Osteocyte (in vitro differentiated cells): ENCODE results near the gene WBP2NL. TPM values are rescaled to one million over a fixed set of nuclear protein-coding genes. Genes with fewer than 3 reads are reported as not detected.

ENCODE experiments used
- DNase-seq: peaks from one replicate; pipeline ENCODE4 v3.0.0; 2021; ENCODE audit warnings: mixed read lengths; ENCODE audit not compliant: unreplicated experiment; ENCODE audit errors: extremely low spot score
- H3K27ac Mint-ChIP-seq: one replicate; pipeline ENCODE4 v1.8.0; 2021; ENCODE audit warnings: mild to moderate bottlenecking, mixed read lengths; ENCODE audit not compliant: unreplicated experiment
- H3K27me3 Mint-ChIP-seq: one replicate; pipeline ENCODE4 v1.8.0; 2021; ENCODE audit warnings: mixed read lengths; ENCODE audit not compliant: unreplicated experiment
- H3K36me3 Mint-ChIP-seq: one replicate; pipeline ENCODE4 v1.8.0; 2021; ENCODE audit warnings: mixed read lengths; ENCODE audit not compliant: unreplicated experiment
- H3K4me1 Mint-ChIP-seq: one replicate; pipeline ENCODE4 v1.8.0; 2021; ENCODE audit warnings: mixed read lengths; ENCODE audit not compliant: unreplicated experiment
- H3K4me3 Mint-ChIP-seq: one replicate; pipeline ENCODE4 v1.8.0; 2021; ENCODE audit warnings: mild to moderate bottlenecking, moderate library complexity, mixed read lengths; ENCODE audit not compliant: unreplicated experiment
- H3K9me3 Mint-ChIP-seq: one replicate; pipeline ENCODE4 v1.8.0; 2021; ENCODE audit warnings: mixed read lengths; ENCODE audit not compliant: unreplicated experiment
- CTCF ChIP-seq: fragments of 200-600 bp; sonication (generic); IDR thresholded peaks from 2 replicates; pipeline ENCODE4 v1.5.0; 2021; ENCODE audit warnings: antibody characterized with exemption, mild to moderate bottlenecking, moderate library complexity
- total RNA-seq: library from RNA; stranded (reverse); gene quantifications from 2 replicates; pipeline ENCODE4 v1.2.1, GENCODE V29; 2021

Gene WBP2NL
- total RNA-seq, 1 donor from 2014 or later, result not detected

DNA sequence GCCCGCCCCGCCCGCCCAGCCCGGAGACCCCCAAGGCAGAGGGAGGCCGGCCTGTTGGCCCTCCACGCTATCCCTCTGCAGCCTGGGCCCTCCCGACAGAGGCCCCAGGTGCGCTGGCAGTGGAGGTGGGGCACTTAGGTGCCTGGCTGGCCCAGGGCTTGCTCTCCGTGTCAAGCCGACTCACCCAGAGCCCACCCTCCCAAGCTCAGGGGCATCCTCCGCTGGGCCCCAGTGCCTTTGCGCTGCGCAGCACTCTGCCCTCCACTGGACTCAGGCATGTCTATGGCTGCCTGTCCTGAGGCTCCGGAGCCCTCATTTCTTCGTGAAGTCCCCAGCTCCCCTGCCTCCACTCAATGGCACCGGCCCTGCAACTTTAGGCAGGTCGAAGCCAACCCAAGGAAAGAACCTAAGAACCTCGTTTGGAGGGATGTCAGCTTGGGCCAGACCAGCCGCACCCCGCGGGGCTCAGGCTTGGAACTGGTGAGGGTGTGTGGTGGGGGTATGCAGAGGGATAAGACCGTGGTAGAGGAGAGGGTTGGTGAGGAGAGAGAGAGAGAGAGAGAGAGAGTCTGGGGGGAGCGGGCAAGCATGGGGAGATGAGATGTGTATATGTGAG lies 40.5 kb upstream of the WBP2NL start:
- Mint-ChIP-seq H3K27me3 (no peaks in the 10 kb centered on the region), H3K4me1 (peaks cover 14% of the 10 kb centered on the region), H3K27ac (no peak overlapping the region), H3K9me3 (no peaks in the 10 kb centered on the region), H3K36me3 (no peaks in the 10 kb centered on the region), H3K4me3 (no peak overlapping the region)
- TF ChIP-seq CTCF, result no peak
- DNase-seq, result no peak

DNA sequence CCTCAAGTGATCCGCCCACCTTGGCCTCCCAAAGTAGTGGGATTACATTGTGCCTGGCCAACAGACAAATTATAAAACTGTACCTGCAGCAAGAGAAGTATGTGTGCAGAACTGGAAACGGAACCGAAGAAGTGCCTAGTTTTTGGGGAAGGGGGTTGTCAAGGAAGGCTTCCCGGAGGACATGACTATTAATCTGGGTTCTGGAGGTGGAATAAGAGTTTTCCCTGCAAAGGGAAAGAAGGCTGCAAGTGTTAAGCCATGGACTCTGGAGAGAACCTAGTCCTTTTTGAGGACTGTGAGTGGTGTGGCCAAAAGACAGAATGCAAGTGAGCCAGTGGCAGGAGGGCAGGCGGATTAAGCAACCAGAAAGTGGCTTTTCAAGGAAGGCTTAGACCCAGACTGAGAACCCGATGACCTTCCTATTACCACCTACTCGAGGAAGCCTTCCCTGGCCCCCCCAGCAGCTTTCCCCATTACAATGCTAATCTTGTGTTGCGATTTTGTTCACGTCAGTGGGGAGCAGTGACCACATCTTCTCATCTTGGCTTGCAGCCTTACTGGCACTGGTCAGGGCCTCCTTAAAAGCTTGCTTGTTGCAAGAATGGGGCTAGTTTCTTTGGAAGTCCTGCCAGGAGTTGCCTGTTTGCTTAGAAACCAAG lies 35.0 kb upstream of the WBP2NL start:
- H3K36me3 Mint-ChIP-seq, result no peaks in the 10 kb centered on the region
- H3K4me1 Mint-ChIP-seq, result peaks cover 11% of the 10 kb centered on the region
- no peak for TF ChIP-seq CTCF
- no peaks in the 10 kb centered on the region for H3K9me3 Mint-ChIP-seq
- H3K4me3 Mint-ChIP-seq, result no peak overlapping the region
- H3K27me3 Mint-ChIP-seq, result peaks cover 4% of the 10 kb centered on the region
- no peak for DNase-seq
- no peak overlapping the region for H3K27ac Mint-ChIP-seq

DNA sequence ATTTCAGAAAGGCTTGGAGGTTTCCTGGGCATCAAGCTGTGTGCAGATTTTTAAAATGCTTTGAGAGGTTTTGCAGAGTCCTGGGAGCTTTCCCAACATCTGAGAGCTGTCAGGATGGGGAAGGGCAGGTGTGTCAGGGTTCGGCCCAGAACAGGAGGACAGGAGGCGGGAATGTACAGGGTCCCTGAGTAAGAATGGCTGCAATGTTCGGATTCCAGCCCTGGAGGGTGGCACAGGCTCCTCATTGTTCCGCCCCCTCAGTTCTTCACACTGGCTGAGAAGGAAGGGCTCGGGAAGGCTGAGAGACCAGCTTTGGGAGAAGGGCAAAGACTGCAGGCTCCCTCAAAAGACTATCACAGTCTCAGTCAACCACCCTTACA lies 34.5 kb upstream of the WBP2NL start:
- TF ChIP-seq CTCF, result no peak
- no peak overlapping the region for H3K4me3 Mint-ChIP-seq
- peaks cover 15% of the 10 kb centered on the region for H3K4me1 Mint-ChIP-seq
- no peak for DNase-seq
- no peaks in the 10 kb centered on the region for H3K9me3 Mint-ChIP-seq
- no peak overlapping the region for H3K27ac Mint-ChIP-seq
- H3K27me3 Mint-ChIP-seq, result peaks cover 4% of the 10 kb centered on the region
- no peaks in the 10 kb centered on the region for H3K36me3 Mint-ChIP-seq

DNA sequence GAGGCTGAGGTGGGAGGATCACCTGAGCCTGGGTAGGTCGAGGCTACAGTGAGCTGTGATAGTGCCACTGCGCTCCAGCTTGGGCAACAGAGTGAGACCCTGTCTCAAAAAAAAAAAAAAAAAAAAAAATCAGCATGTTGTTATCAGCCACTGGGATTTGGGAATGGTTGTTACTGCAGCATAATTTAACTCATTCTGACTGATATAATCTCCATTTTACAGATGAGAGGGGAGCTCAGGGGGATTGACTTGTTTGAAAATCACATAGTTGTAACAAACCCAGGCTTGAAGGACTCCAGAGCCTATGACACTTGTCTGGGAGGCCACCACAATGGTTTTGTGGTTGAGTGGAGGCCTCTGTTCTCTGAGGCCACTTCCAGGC lies 32.4 kb upstream of the WBP2NL start:
- no peak for DNase-seq
- Mint-ChIP-seq H3K4me1 (peaks cover 3% of the 10 kb centered on the region), H3K36me3 (no peaks in the 10 kb centered on the region), H3K27ac (no peak overlapping the region), H3K27me3 (peaks cover 4% of the 10 kb centered on the region), H3K9me3 (no peaks in the 10 kb centered on the region), H3K4me3 (no peak overlapping the region)
- TF ChIP-seq CTCF, result no peak

- Mint-ChIP-seq H3K4me3 (no peak overlapping the region), H3K27me3 (peaks cover 4% of the 10 kb centered on the region), H3K4me1 (peaks cover 3% of the 10 kb centered on the region), H3K27ac (no peak overlapping the region), H3K9me3 (no peaks in the 10 kb centered on the region), H3K36me3 (no peaks in the 10 kb centered on the region)
- DNase-seq, result no peak
- peak; percentile 54 for TF ChIP-seq CTCF
Observed at GRCh38 chr22:41966607-41967240, 31.9 kb upstream of the WBP2NL start.
